Esophagus (tissue), 2 donors: Measurements from ENCODE around the gene CHD5. TPM values are rescaled to one million over a fixed set of nuclear protein-coding genes. Genes with fewer than 3 reads are reported as not detected.

Source experiments
- H3K27ac ChIP-seq, 2 donors: one replicate each; pipeline ENCODE4 v1.5.1; 2013; ENCODE audit warnings: low read depth in 2 of 2, mild to moderate bottlenecking in 2 of 2, inconsistent platforms in 1 of 2, low read length in 1 of 2, moderate library complexity in 1 of 2
- H3K27me3 ChIP-seq, 2 donors: one replicate each; pipeline ENCODE4 v1.6.1; 2013; ENCODE audit warnings: low read length in 2 of 2, control low read depth in 1 of 2, mild to moderate bottlenecking in 1 of 2; ENCODE audit not compliant: insufficient read depth in 2 of 2, control insufficient read depth in 1 of 2
- H3K36me3 ChIP-seq, 2 donors: one replicate each; pipeline ENCODE4 v1.6.1; 2013; ENCODE audit warnings: low read length in 1 of 2; ENCODE audit not compliant: control insufficient read depth in 2 of 2, insufficient read depth in 2 of 2
- H3K4me1 ChIP-seq, 2 donors: one replicate each; pipeline ENCODE4 v1.6.1; 2013; ENCODE audit warnings: low read length in 1 of 2; ENCODE audit not compliant: control insufficient read depth in 2 of 2, insufficient read depth in 2 of 2
- H3K4me3 ChIP-seq, 2 donors: one replicate each; pipeline ENCODE4 v1.5.1; 2013; ENCODE audit warnings: low read length in 2 of 2, mild to moderate bottlenecking in 2 of 2, low read depth in 1 of 2, moderate library complexity in 1 of 2
- H3K9me3 ChIP-seq, 2 donors: one replicate each; pipeline ENCODE4 v1.6.1; 2013; ENCODE audit warnings: mild to moderate bottlenecking in 2 of 2, low read depth in 1 of 2, low read length in 1 of 2, moderate library complexity in 1 of 2; ENCODE audit not compliant: control insufficient read depth in 2 of 2, insufficient read depth in 1 of 2
- WGBS, 2 donors: extraction: QIAGEN DNeasy Blood & Tissue Kit; methylation state at CpG; one replicate each; pipeline ENCODE4 v1.1.7; 2013; 5-methylcytosine and 5-hydroxymethylcytosine counted together
- polyA plus RNA-seq, 2 donors: library from polyadenylated mRNA; stranded (reverse); fragments of 200-250 nt; gene quantifications; one replicate each; pipeline ENCODE4 v1.2.3, GENCODE V29; 2013
- donor health status: healthy with polysubstance abuse.
- donor health status: Bipolar disorder and iron deficiency.

Gene CHD5
- polyA plus RNA-seq, 2 donors: 0.16 to 0.26 TPM

GRCh38 chr1:6094246-6094645 is 85.9 kb downstream of the CHD5 start:
- Histone ChIP-seq H3K4me3 (no peak overlapping the region), H3K36me3 (peaks cover 0 to 2% of the 10 kb centered on the region in 2 donors), H3K4me1 (no peaks in the 10 kb centered on the region), H3K27ac (no peak overlapping the region), H3K9me3 (no peaks in the 10 kb centered on the region), H3K27me3 (no peaks in the 10 kb centered on the region)
- WGBS, 2 donors: 91 to 92% methylated on average over 19 of the region's 19 CpGs

GRCh38 chr1:6093611-6094010 is 86.5 kb downstream of the CHD5 start:
- peaks cover 0 to 2% of the 10 kb centered on the region in 2 donors for H3K36me3 ChIP-seq
- no peak overlapping the region for H3K27ac ChIP-seq
- no peaks in the 10 kb centered on the region for H3K9me3 ChIP-seq
- no peaks in the 10 kb centered on the region for H3K27me3 ChIP-seq
- H3K4me3 ChIP-seq: no peak overlapping the region
- 86 to 91% methylated on average over 9 of the region's 9 CpGs for WGBS, 2 donors
- H3K4me1 ChIP-seq: no peaks in the 10 kb centered on the region

- WGBS, 2 donors: 78 to 79% methylated on average over 10 of the region's 10 CpGs
Observed at GRCh38 chr1:6093071-6093470, 87.0 kb downstream of the CHD5 start.

GRCh38 chr1:6092211-6092610 is 87.9 kb downstream of the CHD5 start:
- H3K36me3 ChIP-seq: peaks cover 0 to 2% of the 10 kb centered on the region in 2 donors
- H3K9me3 ChIP-seq: no peaks in the 10 kb centered on the region
- no peaks in the 10 kb centered on the region for H3K27me3 ChIP-seq
- WGBS, 2 donors: 83 to 88% methylated on average over 10 of the region's 10 CpGs
- no peak overlapping the region for H3K4me3 ChIP-seq
- no peaks in the 10 kb centered on the region for H3K4me1 ChIP-seq
- H3K27ac ChIP-seq: no peak overlapping the region

More at GRCh38 chr1:6093071-6093470, 87.0 kb downstream of the CHD5 start:
- no peak overlapping the region for H3K4me3 ChIP-seq
- no peaks in the 10 kb centered on the region for H3K27me3 ChIP-seq
- no peak overlapping the region for H3K27ac ChIP-seq
- no peaks in the 10 kb centered on the region for H3K9me3 ChIP-seq
- H3K36me3 ChIP-seq: peaks cover 0 to 2% of the 10 kb centered on the region in 2 donors
- H3K4me1 ChIP-seq: no peaks in the 10 kb centered on the region

- H3K4me1 ChIP-seq: no peaks in the 10 kb centered on the region
- H3K27me3 ChIP-seq: no peaks in the 10 kb centered on the region
- 81 to 85% methylated on average over 10 of the region's 10 CpGs for WGBS, 2 donors
- H3K36me3 ChIP-seq: peaks cover 0 to 2% of the 10 kb centered on the region in 2 donors
- no peak overlapping the region for H3K4me3 ChIP-seq
- H3K27ac ChIP-seq: no peak overlapping the region
- H3K9me3 ChIP-seq: no peaks in the 10 kb centered on the region
Observed at GRCh38 chr1:6091823-6092109, 88.4 kb downstream of the CHD5 start.

GRCh38 chr1:6090996-6091822 is 88.9 kb downstream of the CHD5 start:
- WGBS, 2 donors: 80 to 86% methylated on average over 25 of the region's 25 CpGs
- H3K9me3 ChIP-seq: no peaks in the 10 kb centered on the region
- peaks cover 0 to under 1% of the 10 kb centered on the region in 2 donors for H3K36me3 ChIP-seq

GRCh38 chr1:6090288-6090687 is 89.8 kb downstream of the CHD5 start:
- Histone ChIP-seq H3K4me3 (no peak overlapping the region), H3K27ac (no peak overlapping the region), H3K9me3 (no peaks in the 10 kb centered on the region), H3K4me1 (no peaks in the 10 kb centered on the region), H3K27me3 (no peaks in the 10 kb centered on the region), H3K36me3 (no peaks in the 10 kb centered on the region)
- WGBS, 2 donors: 87 to 88% methylated on average over 13 to 18 of the region's 18 CpGs

More at GRCh38 chr1:6090996-6091822, 88.9 kb downstream of the CHD5 start:
- Histone ChIP-seq H3K27me3 (no peaks in the 10 kb centered on the region), H3K4me1 (no peaks in the 10 kb centered on the region), H3K4me3 (no peak overlapping the region), H3K27ac (no peak overlapping the region)

GRCh38 chr1:6088956-6089355 is 91.2 kb downstream of the CHD5 start:
- Histone ChIP-seq H3K9me3 (no peaks in the 10 kb centered on the region), H3K27me3 (no peaks in the 10 kb centered on the region), H3K27ac (no peak overlapping the region), H3K4me1 (no peaks in the 10 kb centered on the region), H3K4me3 (no peak overlapping the region), H3K36me3 (no peaks in the 10 kb centered on the region)
- 83 to 84% methylated on average over 19 of the region's 19 CpGs for WGBS, 2 donors

- Histone ChIP-seq H3K9me3 (no peaks in the 10 kb centered on the region), H3K4me3 (no peak overlapping the region), H3K27me3 (no peaks in the 10 kb centered on the region), H3K36me3 (no peaks in the 10 kb centered on the region), H3K4me1 (peaks cover 0 to 4% of the 10 kb centered on the region in 2 donors), H3K27ac (no peak overlapping the region)
- 95% methylated on average over 6 of the region's 6 CpGs for WGBS, 2 donors
Observed at GRCh38 chr1:6087958-6088357, 92.2 kb downstream of the CHD5 start.

GRCh38 chr1:6087377-6087772 is 92.7 kb downstream of the CHD5 start:
- no peak overlapping the region for H3K27ac ChIP-seq
- no peaks in the 10 kb centered on the region for H3K9me3 ChIP-seq
- H3K27me3 ChIP-seq: no peaks in the 10 kb centered on the region
- H3K4me3 ChIP-seq: no peak overlapping the region
- peaks cover 0 to 4% of the 10 kb centered on the region in 2 donors for H3K4me1 ChIP-seq
- 81 to 82% methylated on average over 13 to 14 of the region's 14 CpGs for WGBS, 2 donors
- H3K36me3 ChIP-seq: no peaks in the 10 kb centered on the region
